Activated naive CD8-positive, alpha-beta T cell treated with anti-CD3 and anti-CD28 coated beads, Interleukin-2, amount 10 ng/mL, durations not matched to agents 7 days and 5 days (primary cell): ENCODE measurements around the gene HACD3. TPM values are rescaled to one million over a fixed set of nuclear protein-coding genes. Genes with fewer than 3 reads are reported as not detected.
"Not testable (repeated sequence)": the region's sequence is repeated elsewhere in the genome, so short reads cannot be mapped to it uniquely, and the experiment has no call there.

Source experiments
- ATAC-seq: fragments of 150-1000 bp; cut with Tn5 transposase; one replicate; pipeline ENCODE4 v1.10.0; 2021; ENCODE audit warnings: low read depth, moderate library complexity
- POLR2A ChIA-PET: fragments of 350-600 bp; sonication (Branson Sonifier 250); formaldehyde crosslinking; loops from one replicate; lab custom pipeline; 2021; ENCODE audit warnings: antibody characterized with exemption; lab: Charles Lee
- DNase-seq: peaks from one replicate; pipeline ENCODE4 v3.0.0; 2021
- H3K27ac Mint-ChIP-seq: one replicate; pipeline ENCODE4 v1.8.0; 2022; ENCODE audit warnings: mild to moderate bottlenecking, mixed read lengths
- H3K27me3 Mint-ChIP-seq: one replicate; pipeline ENCODE4 v1.8.0; 2022; ENCODE audit warnings: mild to moderate bottlenecking, moderate library complexity, mixed read lengths
- H3K36me3 Mint-ChIP-seq: one replicate; pipeline ENCODE4 v1.8.0; 2021; ENCODE audit warnings: mild to moderate bottlenecking, mixed read lengths
- H3K4me1 Mint-ChIP-seq: one replicate; pipeline ENCODE4 v1.8.0; 2021; ENCODE audit warnings: mixed read lengths
- H3K4me3 Mint-ChIP-seq: one replicate; pipeline ENCODE4 v1.8.0; 2022; ENCODE audit warnings: mild to moderate bottlenecking, moderate library complexity, mixed read lengths
- H3K9me3 Mint-ChIP-seq: one replicate; pipeline ENCODE4 v1.8.0; 2021; ENCODE audit warnings: mixed read lengths
- total RNA-seq, 2 experiments: library from RNA; stranded (reverse); gene quantifications; one replicate each; pipeline ENCODE4 v1.2.3, GENCODE V29; 2021

The HACD3 gene
- total RNA-seq, 2 experiments from 2014 or later: 33.3 to 34.5 TPM

GRCh38 chr15:65528461-65529060 lies 1.7 kb upstream of the HACD3 start:
- H3K27ac Mint-ChIP-seq: no peak overlapping the region
- ATAC-seq (no peak), DNase-seq (no peak)
- H3K27me3 Mint-ChIP-seq: peaks cover 4% of the 10 kb centered on the region
- POLR2A ChIA-PET: interaction anchor here (0.5 to 3.3 kb wide), 3 partner anchors 12 to 59 kb away, joined by 4 to 28 read pairs (median 8); partner anchors contain the start of gene DPP8
- no peaks in the 10 kb centered on the region for H3K36me3 Mint-ChIP-seq
- no peak overlapping the region for H3K4me3 Mint-ChIP-seq
- H3K9me3 Mint-ChIP-seq: no peaks in the 10 kb centered on the region
- H3K4me1 Mint-ChIP-seq: peaks cover 21% of the 10 kb centered on the region

GRCh38 chr15:65529762-65530317 lies 423 bp upstream of the HACD3 start:
- Mint-ChIP-seq H3K4me3 (peak overlapping the region; percentile 76), H3K36me3 (peaks cover 5% of the 10 kb centered on the region), H3K27ac (peak overlapping the region; percentile 68), H3K9me3 (no peaks in the 10 kb centered on the region), H3K4me1 (peaks cover 26% of the 10 kb centered on the region), H3K27me3 (peaks cover 2% of the 10 kb centered on the region)
- no peak for DNase-seq
- ATAC-seq: no peak
- POLR2A ChIA-PET: interaction anchor here (1.1 to 3.3 kb wide), 7 partner anchors 10 to 339 kb away, joined by 3 to 28 read pairs (median 6); partner anchors contain the start of genes DPP8, INTS14, RAB11A and RNU5B-1

GRCh38 chr15:65532738-65533051 lies 2.4 kb downstream of the HACD3 start:
- Mint-ChIP-seq H3K36me3 (peaks cover 11% of the 10 kb centered on the region), H3K27me3 (peaks cover 2% of the 10 kb centered on the region), H3K27ac (no peak overlapping the region), H3K4me3 (peak overlapping the region; percentile 17), H3K9me3 (no peaks in the 10 kb centered on the region), H3K4me1 (peaks cover 29% of the 10 kb centered on the region)
- ATAC-seq: no peak
- DNase-seq: no peak
- POLR2A ChIA-PET: interaction anchor here (0.7 kb wide), 1 partner anchor 228 kb away, joined by 3 read pairs; the partner anchor contains the start of gene RNU5B-1

DNA sequence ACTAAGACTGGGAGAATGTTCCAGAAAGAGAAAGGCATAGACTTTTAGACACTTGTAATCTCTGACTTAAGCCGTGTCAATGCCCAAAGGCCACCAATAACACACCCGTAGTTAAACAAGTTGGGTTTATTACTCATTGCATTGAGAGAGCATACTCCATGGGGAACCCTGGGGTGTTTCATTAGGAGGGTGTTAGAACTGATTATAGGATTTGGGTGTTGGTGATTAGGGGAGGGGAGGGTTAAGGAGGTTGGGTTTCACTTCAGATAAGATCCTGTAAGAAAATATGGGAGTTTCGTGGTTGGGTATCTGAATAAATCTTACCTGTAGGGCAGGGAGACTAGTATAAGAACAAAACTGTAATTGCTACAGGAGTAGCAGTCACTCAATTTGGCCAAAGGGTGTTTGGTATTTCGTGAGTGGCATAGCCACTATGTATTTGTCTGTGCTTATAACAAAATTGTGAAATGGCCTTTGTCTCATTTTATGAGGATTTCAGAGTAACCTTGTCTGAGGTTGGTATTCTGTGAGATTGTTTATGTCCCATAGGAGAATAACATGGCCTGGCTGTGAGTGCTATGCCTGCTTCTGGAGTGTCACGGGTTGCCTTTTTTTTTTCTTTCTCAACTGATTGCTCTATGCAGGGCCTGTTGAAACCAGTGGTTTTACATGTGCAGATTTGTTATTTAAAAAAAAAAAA lies 2.9 kb downstream of the HACD3 start:
- Mint-ChIP-seq H3K4me3 (no peak overlapping the region), H3K36me3 (peaks cover 14% of the 10 kb centered on the region), H3K4me1 (peaks cover 32% of the 10 kb centered on the region), H3K27ac (no peak overlapping the region), H3K27me3 (no peaks in the 10 kb centered on the region), H3K9me3 (no peaks in the 10 kb centered on the region)
- DNase-seq (no peak), ATAC-seq (no peak)
- POLR2A ChIA-PET: interaction anchor here (0.7 kb wide), 2 partner anchors 172 to 228 kb away, joined by 3 read pairs; partner anchors contain the start of gene RNU5B-1

DNA sequence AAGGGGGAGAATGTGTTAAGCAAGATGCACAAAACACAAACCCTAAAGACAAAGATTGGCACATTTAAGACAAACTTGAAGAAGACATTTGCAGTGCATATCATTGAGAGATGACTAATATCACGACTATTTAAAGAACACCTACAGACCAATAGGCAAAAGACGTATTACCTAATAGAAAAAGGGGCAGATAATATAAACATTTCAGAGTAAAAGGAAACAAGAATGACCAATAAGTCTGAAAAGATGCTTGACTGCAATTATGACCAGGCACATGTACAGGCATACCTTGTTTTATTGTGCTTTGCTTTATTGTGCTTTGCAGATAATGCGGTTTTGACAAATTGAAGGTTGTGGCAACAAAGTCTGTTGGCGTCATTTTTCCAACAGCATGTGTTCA lies 4.9 kb downstream of the HACD3 start:
- Mint-ChIP-seq H3K36me3 (peaks cover 19% of the 10 kb centered on the region), H3K27ac (no peak overlapping the region), H3K4me1 (peaks cover 29% of the 10 kb centered on the region), H3K4me3 (no peak overlapping the region), H3K27me3 (no peaks in the 10 kb centered on the region), H3K9me3 (no peaks in the 10 kb centered on the region)
- DNase-seq (no peak), ATAC-seq (no peak)
- POLR2A ChIA-PET: no interaction called here

DNA sequence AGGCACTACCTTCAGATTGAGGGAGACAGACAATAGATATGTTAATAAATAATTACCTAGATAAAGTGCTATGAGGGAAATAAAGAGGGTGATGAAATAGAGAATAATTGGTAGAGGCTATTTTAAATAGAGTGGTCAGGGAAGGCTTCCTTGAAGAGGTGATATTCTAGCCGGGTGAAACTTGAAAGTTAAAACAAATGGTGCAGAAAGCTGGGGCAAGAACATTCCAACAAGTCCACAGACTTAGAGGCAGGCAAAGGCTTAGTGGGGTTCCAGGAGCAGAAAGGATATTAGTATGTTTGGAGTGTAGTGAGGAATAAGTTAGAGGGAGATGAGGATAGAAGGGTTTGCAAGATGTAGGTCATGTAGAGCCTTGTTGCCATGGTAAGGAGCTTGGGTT lies 10.1 kb downstream of the HACD3 start:
- Mint-ChIP-seq H3K27ac (no peak overlapping the region), H3K27me3 (no peaks in the 10 kb centered on the region), H3K9me3 (no peaks in the 10 kb centered on the region), H3K4me3 (no peak overlapping the region), H3K36me3 (peaks cover 16% of the 10 kb centered on the region), H3K4me1 (peaks cover 11% of the 10 kb centered on the region)
- ATAC-seq (no peak), DNase-seq (no peak)
- POLR2A ChIA-PET: interaction anchor here (1.0 kb wide), 1 partner anchor 23 kb away, joined by 4 read pairs; no protein-coding TSS in a partner anchor

- POLR2A ChIA-PET: no interaction called here
- H3K4me1 Mint-ChIP-seq: peaks cover 11% of the 10 kb centered on the region
Observed at GRCh38 chr15:65541231-65541820, 11.1 kb downstream of the HACD3 start.

DNA sequence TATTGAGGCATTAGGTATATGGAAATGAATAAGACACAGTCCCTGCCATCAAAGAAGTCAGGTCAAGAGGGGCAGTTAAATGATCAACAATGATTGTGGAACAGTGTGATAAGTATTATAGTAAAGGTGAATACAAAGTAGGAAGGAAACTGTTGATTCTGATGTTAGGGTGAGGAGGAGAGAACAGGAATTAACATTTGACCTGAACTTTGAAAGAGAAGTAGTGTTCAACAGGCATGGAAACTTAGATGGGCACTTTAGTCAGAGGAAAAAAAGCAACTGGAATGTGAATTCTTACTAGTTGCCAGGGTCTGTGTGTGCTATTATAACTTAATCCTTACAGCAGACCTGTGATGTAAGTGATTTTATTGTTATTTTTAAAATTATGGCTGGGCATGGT lies 17.6 kb downstream of the HACD3 start:
- Mint-ChIP-seq H3K27me3 (no peaks in the 10 kb centered on the region), H3K36me3 (peaks cover 7% of the 10 kb centered on the region), H3K27ac (peak overlapping the region; percentile 64), H3K9me3 (peaks cover 2% of the 10 kb centered on the region), H3K4me3 (no peak overlapping the region), H3K4me1 (peaks cover 22% of the 10 kb centered on the region)
- POLR2A ChIA-PET: no interaction called here
- ATAC-seq: no peak
- DNase-seq: no peak

More at GRCh38 chr15:65541231-65541820, 11.1 kb downstream of the HACD3 start:
- Mint-ChIP-seq H3K27me3 (no peaks in the 10 kb centered on the region), H3K27ac (no peak overlapping the region), H3K36me3 (peaks cover 13% of the 10 kb centered on the region), H3K9me3 (no peaks in the 10 kb centered on the region), H3K4me3 (no peak overlapping the region)
- DNase-seq: no peak
- no peak for ATAC-seq

- peaks cover 10% of the 10 kb centered on the region for H3K36me3 Mint-ChIP-seq
- DNase-seq, H3K4me3 Mint-ChIP-seq, H3K27ac Mint-ChIP-seq, H3K9me3 Mint-ChIP-seq, H3K27me3 Mint-ChIP-seq, ATAC-seq: not testable (repeated sequence)
- H3K4me1 Mint-ChIP-seq: peaks cover 19% of the 10 kb centered on the region
- POLR2A ChIA-PET: interaction anchor here (0.7 kb wide), 1 partner anchor 1481 kb away, joined by 7 read pairs; no protein-coding TSS in a partner anchor
Observed at GRCh38 chr15:65549288-65549687, 19.0 kb downstream of the HACD3 start.

DNA sequence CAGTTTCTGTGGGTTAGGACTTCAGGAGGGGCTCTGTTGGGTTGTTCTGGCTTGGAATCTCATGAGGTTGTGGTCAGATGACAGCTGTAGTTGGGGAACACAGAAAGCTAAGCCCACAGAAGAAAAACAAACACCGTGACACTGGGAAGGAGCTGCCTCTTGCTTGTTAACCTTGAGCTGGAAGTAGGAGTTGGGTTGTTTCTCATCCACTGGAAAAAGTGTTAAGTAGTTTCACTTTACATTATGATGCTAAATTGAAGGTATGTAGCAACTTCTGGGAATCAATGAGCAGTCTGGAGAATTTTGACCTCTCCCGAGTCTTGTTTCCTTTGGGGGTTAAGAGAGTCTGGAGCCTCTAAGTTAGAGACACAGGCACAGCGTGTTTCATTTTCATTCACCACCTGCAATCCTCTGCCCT lies 20.4 kb downstream of the HACD3 start:
- peaks cover 15% of the 10 kb centered on the region for H3K36me3 Mint-ChIP-seq

DNA sequence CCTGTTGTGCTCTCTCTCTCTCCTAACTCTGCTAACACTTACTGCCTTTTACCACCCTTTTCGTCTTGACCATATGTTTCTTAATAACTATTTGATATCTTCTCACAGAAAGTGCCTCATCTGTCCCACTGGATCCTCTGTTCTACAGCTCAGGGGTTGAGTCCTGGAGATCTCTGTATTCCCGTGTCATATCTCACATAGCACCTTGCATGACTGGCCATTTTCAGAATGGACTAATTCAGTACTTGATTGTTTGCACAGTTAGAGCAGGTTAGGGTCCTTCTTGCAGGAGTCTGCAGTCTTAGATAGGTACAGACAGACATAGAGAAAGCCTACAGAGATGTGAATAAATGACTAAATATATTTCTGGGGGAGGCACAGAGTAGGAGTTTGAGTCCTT lies 20.9 kb downstream of the HACD3 start:
- Mint-ChIP-seq H3K27me3 (no peaks in the 10 kb centered on the region), H3K27ac (peak overlapping the region; percentile 10), H3K36me3 (peaks cover 16% of the 10 kb centered on the region), H3K4me3 (no peak overlapping the region), H3K9me3 (peaks cover 2% of the 10 kb centered on the region), H3K4me1 (peaks cover 19% of the 10 kb centered on the region)
- DNase-seq (no peak), ATAC-seq (no peak)
- POLR2A ChIA-PET: no interaction called here

More for the DNA sequence above, 20.4 kb downstream of the HACD3 start:
- Mint-ChIP-seq H3K4me3 (no peak overlapping the region), H3K27ac (peak overlapping the region; percentile 10), H3K9me3 (peaks cover 2% of the 10 kb centered on the region), H3K27me3 (no peaks in the 10 kb centered on the region), H3K4me1 (peaks cover 19% of the 10 kb centered on the region)
- POLR2A ChIA-PET: no interaction called here
- DNase-seq (no peak), ATAC-seq (no peak)

- ATAC-seq, H3K27ac Mint-ChIP-seq, DNase-seq, POLR2A ChIA-PET, H3K27me3 Mint-ChIP-seq, H3K9me3 Mint-ChIP-seq, H3K4me3 Mint-ChIP-seq: not testable (repeated sequence)
- Mint-ChIP-seq H3K36me3 (peaks cover 16% of the 10 kb centered on the region), H3K4me1 (peaks cover 16% of the 10 kb centered on the region)
Observed at GRCh38 chr15:65552851-65553250, 22.6 kb downstream of the HACD3 start.

DNA sequence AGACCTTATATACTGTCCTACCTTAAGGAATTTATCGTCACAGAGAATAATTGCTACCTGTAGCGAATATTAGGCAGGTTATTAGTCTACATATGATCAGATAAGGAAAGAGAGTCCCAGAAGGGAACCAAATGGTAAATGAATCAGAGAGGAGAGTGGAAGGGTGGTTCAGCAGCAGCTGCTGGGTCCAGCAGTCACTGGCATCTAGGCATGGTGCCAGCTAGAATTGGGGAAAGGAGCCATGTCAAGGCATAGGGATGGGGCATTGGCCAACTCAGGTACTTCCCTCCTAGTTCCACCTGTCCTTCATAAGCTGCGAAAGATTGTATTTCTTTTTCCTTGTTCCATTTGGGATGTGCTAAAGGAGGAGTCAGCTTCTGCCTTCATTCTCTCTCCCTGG lies 23.4 kb downstream of the HACD3 start:
- POLR2A ChIA-PET: no interaction called here
- Mint-ChIP-seq H3K4me3 (no peak overlapping the region), H3K9me3 (no peaks in the 10 kb centered on the region), H3K4me1 (peaks cover 16% of the 10 kb centered on the region), H3K36me3 (peaks cover 22% of the 10 kb centered on the region), H3K27ac (no peak overlapping the region), H3K27me3 (no peaks in the 10 kb centered on the region)
- DNase-seq: no peak
- no peak for ATAC-seq
